HL-60 (cell line): Measurements from ENCODE around the gene SAFB2.

Experiments
- DNase-seq, 2 experiments: peaks; one replicate each; pipeline ENCODE4 v3.0.0-alpha.2; 2010 to 2020; ENCODE audit warnings: low read depth in 1 of 2, low spot score in 1 of 2
- H3K27ac ChIP-seq: fragments of 250-450 bp; sonication (Bioruptor Pico); replicated peaks from 2 replicates; pipeline ENCODE4 v1.5.1; 2020; ENCODE audit warnings: mild to moderate bottlenecking, moderate library complexity
- H3K27me3 ChIP-seq: fragments of 250-450 bp; sonication (Bioruptor Pico); 2 replicates; pipeline ENCODE4 v1.5.1; 2021; ENCODE audit warnings: mild to moderate bottlenecking, moderate library complexity; ENCODE audit not compliant: insufficient read depth, poor library complexity, severe bottlenecking
- H3K4me3 ChIP-seq: replicated peaks from 2 replicates; pipeline ENCODE4 v1.5.1; 2011; ENCODE audit warnings: mild to moderate bottlenecking, control low read depth, low read length; ENCODE audit not compliant: insufficient read depth
- GABPA ChIP-seq: IDR thresholded peaks from 2 replicates; pipeline ENCODE4 v1.6.1; 2012; ENCODE audit warnings: low read depth
- POLR2AphosphoS5 ChIP-seq: IDR thresholded peaks from 2 replicates; pipeline ENCODE4 v1.6.1; 2012; ENCODE audit warnings: low read depth
- SPI1 ChIP-seq: IDR thresholded peaks from 2 replicates; pipeline ENCODE4 v1.6.1; 2012; ENCODE audit warnings: low read depth, mild to moderate bottlenecking, borderline replicate concordance
- TF ChIP-seq, protein P1 (sequence below): IDR thresholded peaks from 2 replicates; pipeline ENCODE4 v1.6.1; 2012; ENCODE audit warnings: low read depth; ENCODE audit not compliant: insufficient replicate concordance
- TF ChIP-seq, protein P2 (sequence below): IDR thresholded peaks from one replicate; pipeline ENCODE4 v1.5.1; 2011; ENCODE audit warnings: low read length, control low read depth, inconsistent platforms; ENCODE audit not compliant: insufficient read depth

Gene SAFB2

DNA sequence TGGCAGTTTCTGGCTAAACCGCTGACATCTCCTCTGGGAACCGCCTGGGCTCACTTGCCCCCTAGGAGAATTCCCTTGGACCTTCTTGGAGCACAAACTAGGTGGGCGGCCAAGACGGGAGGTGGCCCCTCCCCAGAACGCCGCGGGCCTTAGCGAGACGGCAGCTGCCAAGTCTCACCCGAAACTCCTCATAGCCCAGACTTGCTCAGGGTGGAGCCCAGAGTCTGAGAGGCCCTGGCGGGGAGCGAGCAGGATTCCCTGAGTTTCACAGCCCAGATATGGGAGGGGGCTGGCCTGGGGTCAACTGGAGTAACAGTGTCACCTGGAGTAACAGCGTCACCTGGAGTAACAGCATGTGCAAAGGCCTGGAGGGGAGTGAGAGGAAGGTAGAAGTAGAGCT, 64.9 kb downstream of the SAFB2 start:
- no peak overlapping the region for H3K27ac ChIP-seq
- TF ChIP-seq, protein P1, sequence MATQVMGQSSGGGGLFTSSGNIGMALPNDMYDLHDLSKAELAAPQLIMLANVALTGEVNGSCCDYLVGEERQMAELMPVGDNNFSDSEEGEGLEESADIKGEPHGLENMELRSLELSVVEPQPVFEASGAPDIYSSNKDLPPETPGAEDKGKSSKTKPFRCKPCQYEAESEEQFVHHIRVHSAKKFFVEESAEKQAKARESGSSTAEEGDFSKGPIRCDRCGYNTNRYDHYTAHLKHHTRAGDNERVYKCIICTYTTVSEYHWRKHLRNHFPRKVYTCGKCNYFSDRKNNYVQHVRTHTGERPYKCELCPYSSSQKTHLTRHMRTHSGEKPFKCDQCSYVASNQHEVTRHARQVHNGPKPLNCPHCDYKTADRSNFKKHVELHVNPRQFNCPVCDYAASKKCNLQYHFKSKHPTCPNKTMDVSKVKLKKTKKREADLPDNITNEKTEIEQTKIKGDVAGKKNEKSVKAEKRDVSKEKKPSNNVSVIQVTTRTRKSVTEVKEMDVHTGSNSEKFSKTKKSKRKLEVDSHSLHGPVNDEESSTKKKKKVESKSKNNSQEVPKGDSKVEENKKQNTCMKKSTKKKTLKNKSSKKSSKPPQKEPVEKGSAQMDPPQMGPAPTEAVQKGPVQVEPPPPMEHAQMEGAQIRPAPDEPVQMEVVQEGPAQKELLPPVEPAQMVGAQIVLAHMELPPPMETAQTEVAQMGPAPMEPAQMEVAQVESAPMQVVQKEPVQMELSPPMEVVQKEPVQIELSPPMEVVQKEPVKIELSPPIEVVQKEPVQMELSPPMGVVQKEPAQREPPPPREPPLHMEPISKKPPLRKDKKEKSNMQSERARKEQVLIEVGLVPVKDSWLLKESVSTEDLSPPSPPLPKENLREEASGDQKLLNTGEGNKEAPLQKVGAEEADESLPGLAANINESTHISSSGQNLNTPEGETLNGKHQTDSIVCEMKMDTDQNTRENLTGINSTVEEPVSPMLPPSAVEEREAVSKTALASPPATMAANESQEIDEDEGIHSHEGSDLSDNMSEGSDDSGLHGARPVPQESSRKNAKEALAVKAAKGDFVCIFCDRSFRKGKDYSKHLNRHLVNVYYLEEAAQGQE = no peak
- TF ChIP-seq, protein P2, sequence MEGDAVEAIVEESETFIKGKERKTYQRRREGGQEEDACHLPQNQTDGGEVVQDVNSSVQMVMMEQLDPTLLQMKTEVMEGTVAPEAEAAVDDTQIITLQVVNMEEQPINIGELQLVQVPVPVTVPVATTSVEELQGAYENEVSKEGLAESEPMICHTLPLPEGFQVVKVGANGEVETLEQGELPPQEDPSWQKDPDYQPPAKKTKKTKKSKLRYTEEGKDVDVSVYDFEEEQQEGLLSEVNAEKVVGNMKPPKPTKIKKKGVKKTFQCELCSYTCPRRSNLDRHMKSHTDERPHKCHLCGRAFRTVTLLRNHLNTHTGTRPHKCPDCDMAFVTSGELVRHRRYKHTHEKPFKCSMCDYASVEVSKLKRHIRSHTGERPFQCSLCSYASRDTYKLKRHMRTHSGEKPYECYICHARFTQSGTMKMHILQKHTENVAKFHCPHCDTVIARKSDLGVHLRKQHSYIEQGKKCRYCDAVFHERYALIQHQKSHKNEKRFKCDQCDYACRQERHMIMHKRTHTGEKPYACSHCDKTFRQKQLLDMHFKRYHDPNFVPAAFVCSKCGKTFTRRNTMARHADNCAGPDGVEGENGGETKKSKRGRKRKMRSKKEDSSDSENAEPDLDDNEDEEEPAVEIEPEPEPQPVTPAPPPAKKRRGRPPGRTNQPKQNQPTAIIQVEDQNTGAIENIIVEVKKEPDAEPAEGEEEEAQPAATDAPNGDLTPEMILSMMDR = no peak
- TF ChIP-seq SPI1 (no peak), GABPA (no peak), POLR2AphosphoS5 (no peak)
- no peaks in the 10 kb centered on the region for H3K27me3 ChIP-seq
- DNase-seq = no peak
- no peak overlapping the region for H3K4me3 ChIP-seq

DNA sequence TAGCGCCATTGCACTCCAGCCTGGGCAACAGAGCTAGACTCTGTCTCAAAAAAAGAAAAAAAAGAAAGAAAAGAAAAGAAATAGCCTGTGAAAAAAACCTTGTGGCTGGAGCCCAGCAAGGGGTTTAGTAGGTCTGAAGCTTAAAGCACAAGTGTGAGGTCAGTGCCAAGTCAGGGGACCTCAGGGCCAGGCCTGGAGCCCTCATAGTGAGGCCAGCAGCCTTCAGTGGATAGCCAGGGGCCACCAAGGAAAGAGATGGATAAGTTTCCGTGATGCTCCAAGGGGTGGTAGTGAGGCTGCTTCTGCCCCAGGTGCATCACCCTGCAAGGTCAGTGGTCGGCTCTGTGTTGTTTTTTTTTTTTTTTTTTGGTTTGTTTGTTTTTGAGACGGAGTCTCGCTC, 67.7 kb downstream of the SAFB2 start:
- TF ChIP-seq SPI1 (no peak), POLR2AphosphoS5 (no peak), GABPA (no peak)
- TF ChIP-seq, protein P2 = no peak
- TF ChIP-seq, protein P1 = no peak
- Histone ChIP-seq H3K4me3 (no peak overlapping the region), H3K27ac (no peak overlapping the region), H3K27me3 (peaks cover 3% of the 10 kb centered on the region)
- DNase-seq = no peak

DNA sequence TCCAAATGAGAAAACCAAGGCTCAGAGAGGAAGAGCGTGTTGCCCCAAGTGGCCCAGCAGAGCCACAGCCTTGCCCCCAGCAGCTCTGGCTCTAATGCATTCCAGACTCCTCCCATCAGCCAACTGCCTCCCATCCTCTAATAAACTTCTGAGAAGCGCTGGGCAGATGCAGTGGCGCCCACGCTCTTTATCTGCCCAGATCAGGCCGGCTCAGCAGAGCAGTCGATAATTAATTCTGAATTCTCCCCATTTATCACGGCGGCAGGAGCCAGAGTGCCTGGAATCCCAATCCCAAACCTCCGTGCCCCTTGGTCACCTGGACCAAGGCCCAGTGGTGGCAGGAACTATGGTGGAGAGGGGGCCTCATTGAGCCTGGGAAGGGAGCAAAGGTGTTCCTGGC, 68.7 kb downstream of the SAFB2 start:
- DNase-seq = no peak
- Histone ChIP-seq H3K4me3 (no peak overlapping the region), H3K27ac (no peak overlapping the region), H3K27me3 (peaks cover 3% of the 10 kb centered on the region)
- TF ChIP-seq, protein P1 = no peak
- no peak for TF ChIP-seq SPI1
- no peak for TF ChIP-seq POLR2AphosphoS5
- TF ChIP-seq, protein P2 = no peak
- TF ChIP-seq GABPA = no peak
